Naive thymus-derived CD4-positive, alpha-beta T cell (primary cell): ENCODE results near the gene ZDHHC20. TPM values are rescaled to one million over a fixed set of nuclear protein-coding genes. Genes with fewer than 3 reads are reported as not detected.

Source experiments
- ATAC-seq: fragments of 150-1000 bp; cut with Tn5 transposase; 2 replicates; pipeline ENCODE4 v1.10.0; 2021; ENCODE audit warnings: mild to moderate bottlenecking, moderate library complexity
- CTCF ChIA-PET: fragments of 350-600 bp; sonication (Branson Sonifier 250); formaldehyde crosslinking; loops from one replicate; lab custom pipeline; 2021; ENCODE audit warnings: antibody characterized with exemption; lab: Charles Lee
- POLR2A ChIA-PET: fragments of 350-600 bp; sonication (Branson Sonifier 250); formaldehyde crosslinking; loops from one replicate; lab custom pipeline; 2021; ENCODE audit warnings: antibody characterized with exemption, inconsistent platforms; lab: Charles Lee
- DNase-seq, 9 donors: peaks; one replicate each; pipeline versions ENCODE4 v3.0.0 to v3.0.0-alpha.2; 2020 to 2022; ENCODE audit warnings: mixed read lengths in 1 of 9
- H3K27ac ChIP-seq: one replicate; pipeline ENCODE4 v1.7.0; 2013; ENCODE audit warnings: mild to moderate bottlenecking, low read depth, low read length, moderate library complexity
- H3K27me3 ChIP-seq, 2 donors: one replicate each; pipeline ENCODE4 v1.7.0; 2013; ENCODE audit warnings: low read length in 2 of 2, mild to moderate bottlenecking in 2 of 2, moderate library complexity in 2 of 2; ENCODE audit not compliant: control insufficient read depth in 2 of 2, insufficient read depth in 2 of 2
- H3K36me3 ChIP-seq, 3 experiments: 1 replicate in 2 of 3; 2 replicates in 1 of 3; pipeline ENCODE4 v1.7.0; 2013; ENCODE audit warnings: low read length in 3 of 3, mild to moderate bottlenecking in 3 of 3, moderate library complexity in 1 of 3; ENCODE audit not compliant: insufficient read depth in 3 of 3, control insufficient read depth in 2 of 3
- H3K4me1 ChIP-seq, 2 donors: one replicate each; pipeline ENCODE4 v1.7.0; 2013; ENCODE audit warnings: low read length in 2 of 2, mild to moderate bottlenecking in 2 of 2, moderate library complexity in 1 of 2; ENCODE audit not compliant: control insufficient read depth in 2 of 2, insufficient read depth in 2 of 2
- H3K4me3 ChIP-seq: 2 replicates; pipeline ENCODE4 v1.7.0; 2013; ENCODE audit warnings: mild to moderate bottlenecking, low read length
- H3K9me3 ChIP-seq, 3 experiments: 1 replicate in 2 of 3; 2 replicates in 1 of 3; pipeline ENCODE4 v1.7.0; 2013; ENCODE audit warnings: low read length in 3 of 3; ENCODE audit not compliant: control insufficient read depth in 2 of 3
- H3K27ac Mint-ChIP-seq, 9 donors: one replicate each; pipeline ENCODE4 v1.8.0; 2020 to 2022; ENCODE audit warnings: mixed read lengths in 9 of 9, mild to moderate bottlenecking in 8 of 9, moderate library complexity in 5 of 9, inconsistent platforms in 2 of 9
- H3K27me3 Mint-ChIP-seq, 5 donors: one replicate each; pipeline ENCODE4 v1.8.0; 2021 to 2022; ENCODE audit warnings: mixed read lengths in 5 of 5, mild to moderate bottlenecking in 1 of 5
- H3K36me3 Mint-ChIP-seq, 5 donors: one replicate each; pipeline ENCODE4 v1.8.0; 2020 to 2022; ENCODE audit warnings: mixed read lengths in 5 of 5, mild to moderate bottlenecking in 3 of 5, inconsistent platforms in 1 of 5
- H3K4me1 Mint-ChIP-seq, 7 donors: one replicate each; pipeline ENCODE4 v1.8.0; 2020 to 2022; ENCODE audit warnings: mixed read lengths in 7 of 7, mild to moderate bottlenecking in 3 of 7, inconsistent platforms in 1 of 7
- H3K4me3 Mint-ChIP-seq, 10 donors: one replicate each; pipeline ENCODE4 v1.8.0; 2020 to 2022; ENCODE audit warnings: mild to moderate bottlenecking in 10 of 10, mixed read lengths in 10 of 10, moderate library complexity in 6 of 10, inconsistent platforms in 2 of 10
- H3K9me3 Mint-ChIP-seq, 11 donors: one replicate each; pipeline ENCODE4 v1.8.0; 2020 to 2022; ENCODE audit warnings: mixed read lengths in 11 of 11, mild to moderate bottlenecking in 4 of 11, inconsistent platforms in 1 of 11, moderate library complexity in 1 of 11
- intact Hi-C, 2 donors: fragments of 100-400 bp; cut with micrococcal nuclease; formaldehyde crosslinking; loops; one replicate each; pipeline ENCODE4 v1.15.1; 2023
- polyA plus RNA-seq, 2 donors: library from polyadenylated mRNA; unstranded; fragments of 300-500 nt; fragmentation: Illumina TruSeq; gene quantifications; one replicate each; pipeline ENCODE4 v1.2.3, GENCODE V29; 2021
- total RNA-seq, 6 experiments: library from RNA in 5 of 6; stranded (reverse) in 5 of 6; gene quantifications; 1 replicate in 5 of 6; 2 replicates in 1 of 6; pipeline ENCODE4 v1.2.3 and lab custom pipeline; 2021 to 2026

The ZDHHC20 gene
- total and polyA plus RNA-seq, 7 experiments from 2014 or later, result 36.8 to 89.9 (median 71.0) TPM

DNA sequence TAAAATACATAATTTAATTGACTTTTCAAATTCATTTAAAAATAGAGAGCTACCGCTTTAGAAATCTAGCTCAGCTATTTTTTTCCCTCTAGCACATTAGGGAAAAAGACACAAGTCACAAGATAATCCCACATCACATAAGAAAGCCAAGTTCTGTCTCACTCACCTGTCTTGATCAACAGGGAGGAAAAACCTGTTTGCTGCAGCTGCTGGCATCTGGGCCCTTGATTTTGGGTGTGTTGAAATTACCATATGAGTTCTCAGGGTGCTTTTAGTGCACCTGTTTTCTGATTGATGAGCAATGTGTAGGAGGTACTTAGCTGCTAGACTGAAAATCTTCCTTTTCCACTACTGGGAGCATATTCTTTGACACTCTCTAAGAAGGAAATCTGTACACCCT is 53.8 kb downstream of the ZDHHC20 start:
- intact Hi-C loops, result no loop called here
- no peak overlapping the region for H3K4me3 ChIP-seq
- ATAC-seq (no peak), DNase-seq (no peak)
- H3K4me3 Mint-ChIP-seq, result no peak overlapping the region
- no peaks in the 10 kb centered on the region for H3K27me3 ChIP-seq
- no peaks in the 10 kb centered on the region for H3K27me3 Mint-ChIP-seq
- no peaks in the 10 kb centered on the region for H3K4me1 ChIP-seq
- no peak overlapping the region for H3K27ac ChIP-seq
- peak overlapping the region in 2 of 9 donors; percentile 11 to 43 for H3K27ac Mint-ChIP-seq
- peaks cover 0 to 38% (median 9%) of the 10 kb centered on the region in 11 donors for H3K9me3 Mint-ChIP-seq
- H3K9me3 ChIP-seq, result no peaks in the 10 kb centered on the region
- peaks cover 9 to 69% (median 51%) of the 10 kb centered on the region in 5 donors for H3K36me3 Mint-ChIP-seq
- ChIA-PET POLR2A (interaction anchor here (0.5 kb wide), 1 partner anchor 201 kb away, joined by 3 read pairs; no protein-coding TSS in a partner anchor), CTCF (no interaction called here)
- peaks cover 3 to 11% (median 4%) of the 10 kb centered on the region in 3 experiments for H3K36me3 ChIP-seq
- peaks cover 11 to 33% (median 26%) of the 10 kb centered on the region in 7 donors for H3K4me1 Mint-ChIP-seq

DNA sequence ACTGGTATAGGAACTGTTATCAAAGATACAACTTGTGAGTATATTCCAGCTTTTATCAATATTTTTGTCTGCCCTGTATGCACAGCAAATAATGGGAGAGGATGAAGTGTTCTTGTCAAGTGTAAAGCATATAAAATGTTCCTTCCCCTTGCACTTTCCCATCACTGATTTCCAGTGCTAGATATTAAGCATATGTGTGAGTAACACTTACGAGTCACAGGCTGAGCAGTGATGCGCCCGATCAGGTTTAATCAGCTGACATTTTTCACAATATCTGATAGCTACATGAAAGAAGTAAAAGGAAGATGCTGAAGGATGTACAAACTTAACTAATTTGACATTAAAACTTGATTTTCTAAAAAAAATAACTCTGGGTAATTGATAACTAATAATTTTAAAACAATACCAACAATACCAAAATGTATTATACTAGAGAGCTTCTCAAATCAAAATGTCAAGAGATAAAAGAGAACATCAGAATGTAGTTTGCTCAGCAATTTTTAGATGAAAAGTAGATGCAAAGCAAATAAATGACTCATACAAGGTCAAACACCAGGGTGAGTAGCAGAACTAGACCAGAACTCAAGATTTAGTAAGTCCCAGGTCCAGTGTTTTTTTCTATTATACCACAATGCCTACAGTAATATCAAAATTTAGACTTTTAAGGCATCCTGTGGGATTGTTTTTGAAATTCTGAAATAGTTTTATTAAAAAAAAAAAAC is 56.4 kb downstream of the ZDHHC20 start:
- ATAC-seq (no peak), DNase-seq (no peak)
- Mint-ChIP-seq H3K27ac (peak overlapping the region in 8 of 9 donors; percentile 1 to 78 (median 56)), H3K27me3 (no peaks in the 10 kb centered on the region), H3K4me1 (peaks cover 19 to 55% (median 47%) of the 10 kb centered on the region in 7 donors), H3K4me3 (no peak overlapping the region), H3K36me3 (peaks cover 0 to 49% (median 42%) of the 10 kb centered on the region in 5 donors), H3K9me3 (peaks cover 0 to 22% (median 6%) of the 10 kb centered on the region in 11 donors)
- ChIA-PET POLR2A (interaction anchor here (0.6 to 2.1 kb wide), 2 partner anchors 11 to 56 kb away, joined by 4 to 8 read pairs; partner anchors contain the start of gene ZDHHC20), CTCF (no interaction called here)
- H3K36me3 ChIP-seq, result peaks cover 0 to 3% (median 3%) of the 10 kb centered on the region in 3 experiments
- peaks cover 6 to 13% of the 10 kb centered on the region in 2 donors for H3K4me1 ChIP-seq
- H3K27ac ChIP-seq, result no peak overlapping the region
- no peak overlapping the region for H3K4me3 ChIP-seq
- no peaks in the 10 kb centered on the region for H3K9me3 ChIP-seq
- intact Hi-C loops, result loop anchor here (5.0 kb wide), 2 partner anchors 35 to 105 kb away; no protein-coding TSS in a partner anchor
- no peaks in the 10 kb centered on the region for H3K27me3 ChIP-seq

DNA sequence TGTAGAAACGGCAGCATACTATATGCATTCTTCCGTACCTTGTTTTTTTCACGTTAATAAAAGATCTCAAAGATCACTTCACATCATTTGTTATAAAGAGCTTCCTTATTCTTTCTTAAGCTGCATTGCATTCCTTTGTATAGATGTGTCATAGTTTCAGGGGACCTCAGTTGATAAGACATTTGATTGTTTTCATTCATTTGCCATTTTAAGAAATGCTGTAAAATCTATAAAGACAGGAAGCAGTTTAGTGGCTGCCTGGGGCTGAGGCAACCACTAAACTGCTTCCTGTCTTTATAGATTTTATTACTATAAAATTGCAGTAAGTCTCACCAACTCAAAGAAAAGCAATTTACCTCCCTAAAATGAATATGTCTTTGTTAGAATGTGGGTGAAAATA is 59.4 kb downstream of the ZDHHC20 start:
- peaks cover 0 to 35% (median 29%) of the 10 kb centered on the region in 5 donors for H3K36me3 Mint-ChIP-seq
- H3K9me3 ChIP-seq, result no peaks in the 10 kb centered on the region
- H3K4me3 ChIP-seq, result no peak overlapping the region
- peaks cover 15 to 34% of the 10 kb centered on the region in 2 donors for H3K4me1 ChIP-seq
- H3K9me3 Mint-ChIP-seq, result no peaks in the 10 kb centered on the region
- no peaks in the 10 kb centered on the region for H3K27me3 ChIP-seq
- H3K27me3 Mint-ChIP-seq, result no peaks in the 10 kb centered on the region
- CTCF ChIA-PET, result interaction anchor here (0.7 kb wide), 1 partner anchor 77 kb away, joined by 4 read pairs; no protein-coding TSS in a partner anchor
- peaks cover 0 to 3% (median 0%) of the 10 kb centered on the region in 3 experiments for H3K36me3 ChIP-seq
- peak overlapping the region; percentile 25 for H3K27ac ChIP-seq
- H3K4me1 Mint-ChIP-seq, result peaks cover 35 to 78% (median 68%) of the 10 kb centered on the region in 7 donors
- peak; percentile 57 for ATAC-seq
- intact Hi-C loops, result loop anchor here (1.0 to 5.0 kb wide), 7 partner anchors 15 to 102 kb away; partner anchors contain the start of gene ZDHHC20 (in 2 of the 2)
- peak overlapping the region in 9 of 10 donors; percentile 40 to 89 (median 72) for H3K4me3 Mint-ChIP-seq
- peak in 6 of 9 donors; percentile 17 to 48 (median 36) for DNase-seq
- POLR2A ChIA-PET, result interaction anchor here (0.8 kb wide), 1 partner anchor 14 kb away, joined by 3 read pairs; no protein-coding TSS in a partner anchor
- peak overlapping the region; percentile 13 to 93 (median 76) for H3K27ac Mint-ChIP-seq

- Histone ChIP-seq H3K36me3 (peaks cover 0 to 6% (median 0%) of the 10 kb centered on the region in 3 experiments), H3K27me3 (no peaks in the 10 kb centered on the region), H3K9me3 (no peaks in the 10 kb centered on the region), H3K27ac (no peak overlapping the region), H3K4me1 (peaks cover 15 to 34% of the 10 kb centered on the region in 2 donors), H3K4me3 (peak overlapping the region; percentile 23)
- no peaks in the 10 kb centered on the region for H3K27me3 Mint-ChIP-seq
- H3K4me1 Mint-ChIP-seq, result peaks cover 30 to 55% (median 47%) of the 10 kb centered on the region in 7 donors
- no peak for ATAC-seq
- ChIA-PET POLR2A (no interaction called here), CTCF (no interaction called here)
- intact Hi-C loops, result loop anchor here in 1 of 2 donors (5.0 kb wide), 2 partner anchors 41 to 81 kb away; no protein-coding TSS in a partner anchor
- peak in 8 of 9 donors; percentile 15 to 47 (median 40) for DNase-seq
- H3K4me3 Mint-ChIP-seq, result peak overlapping the region; percentile 56 to 82 (median 69)
- H3K9me3 Mint-ChIP-seq, result no peaks in the 10 kb centered on the region
- H3K27ac Mint-ChIP-seq, result peak overlapping the region; percentile 37 to 76 (median 69)
- peaks cover 5 to 31% (median 26%) of the 10 kb centered on the region in 5 donors for H3K36me3 Mint-ChIP-seq
These were observed 63.1 kb downstream of the ZDHHC20 start for GRCh38 chr13:21395953-21396352.

DNA sequence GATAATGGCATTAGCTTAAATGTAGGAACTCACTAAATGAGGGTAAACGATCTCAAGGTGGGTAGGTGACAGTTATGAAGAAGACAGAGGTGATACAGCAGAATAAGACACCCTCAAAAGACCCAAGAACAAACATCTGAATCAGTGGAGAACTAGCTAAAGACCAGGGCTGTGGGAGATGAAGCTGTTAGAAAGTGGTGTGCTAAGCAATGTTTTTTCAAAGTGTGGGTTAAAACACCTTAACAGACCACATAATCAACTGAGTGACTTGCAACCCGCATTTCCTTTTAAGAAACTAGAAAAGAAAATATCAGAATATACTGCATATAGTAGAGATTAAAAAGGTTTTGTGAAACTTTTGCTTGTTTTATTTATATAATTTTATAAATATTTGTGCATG is 70.0 kb downstream of the ZDHHC20 start:
- ChIA-PET POLR2A (interaction anchor here (0.5 to 0.6 kb wide), 2 partner anchors 915 to 1192 kb away, joined by 3 read pairs; no protein-coding TSS in a partner anchor), CTCF (no interaction called here)
- H3K36me3 Mint-ChIP-seq, result peaks cover 9 to 54% (median 46%) of the 10 kb centered on the region in 5 donors
- Histone ChIP-seq H3K27me3 (no peaks in the 10 kb centered on the region), H3K4me1 (no peaks in the 10 kb centered on the region), H3K36me3 (peaks cover 0 to 21% (median 2%) of the 10 kb centered on the region in 3 experiments), H3K9me3 (no peaks in the 10 kb centered on the region), H3K27ac (no peak overlapping the region), H3K4me3 (no peak overlapping the region)
- no peak overlapping the region for H3K4me3 Mint-ChIP-seq
- DNase-seq, result no peak
- intact Hi-C loops, result no loop called here
- peak overlapping the region in 7 of 9 donors; percentile 8 to 70 (median 46) for H3K27ac Mint-ChIP-seq
- no peak for ATAC-seq
- H3K27me3 Mint-ChIP-seq, result no peaks in the 10 kb centered on the region
- H3K9me3 Mint-ChIP-seq, result peaks cover 0 to 10% (median 0%) of the 10 kb centered on the region in 11 donors
- H3K4me1 Mint-ChIP-seq, result peaks cover 7 to 23% (median 15%) of the 10 kb centered on the region in 7 donors

GRCh38 chr13:21385710-21386109 is 73.4 kb downstream of the ZDHHC20 start:
- Mint-ChIP-seq H3K27ac (peak overlapping the region in 2 of 9 donors; percentile 51 to 68), H3K4me3 (no peak overlapping the region), H3K4me1 (peaks cover 3 to 20% (median 15%) of the 10 kb centered on the region in 7 donors), H3K27me3 (no peaks in the 10 kb centered on the region), H3K9me3 (peaks cover 0 to 10% (median 0%) of the 10 kb centered on the region in 11 donors), H3K36me3 (peaks cover 10 to 65% (median 52%) of the 10 kb centered on the region in 5 donors)
- POLR2A ChIA-PET, result no interaction called here
- Histone ChIP-seq H3K27me3 (no peaks in the 10 kb centered on the region), H3K9me3 (no peaks in the 10 kb centered on the region), H3K4me3 (no peak overlapping the region), H3K27ac (no peak overlapping the region), H3K4me1 (no peaks in the 10 kb centered on the region), H3K36me3 (peaks cover 5 to 46% (median 17%) of the 10 kb centered on the region in 3 experiments)
- CTCF ChIA-PET, result no interaction called here
- ATAC-seq (no peak), DNase-seq (no peak)
- intact Hi-C loops, result no loop called here
